H1 (cell line): ENCODE results near the gene BBS9. TPM values are rescaled to one million over a fixed set of nuclear protein-coding genes. Genes with fewer than 3 reads are reported as not detected.

Experiments
- CBX5 ChIP-seq: fragments of 300-800, 300-1000 bp; sonication (generic); IDR thresholded peaks from 2 replicates; pipeline ENCODE4 v1.7.1; 2016; ENCODE audit warnings: antibody characterized with exemption, low read length, low read depth
- JUN ChIP-seq: IDR thresholded peaks from 2 replicates; pipeline ENCODE4 v1.6.1; 2011; ENCODE audit warnings: low read depth, mild to moderate bottlenecking, improper control_type of control experiment, low read length
- MAX ChIP-seq: IDR thresholded peaks from 2 replicates; pipeline ENCODE4 v1.6.1; 2012; ENCODE audit warnings: inconsistent platforms
- RFX5 ChIP-seq: IDR thresholded peaks from 2 replicates; pipeline ENCODE4 v1.6.1; 2011; ENCODE audit warnings: low read depth, low read length, improper control_type of control experiment, borderline replicate concordance
- polyA plus RNA-seq, 7 experiments: library from polyadenylated mRNA; depleted of rRNA in 3 of 7; stranded (reverse) in 5 of 7; unstranded in 2 of 7; fragments of >200 nt in 5 of 7; fragments of 200-250 nt in 2 of 7; gene quantifications; 1 replicate in 5 of 7; 2 replicates in 1 of 7; 4 replicates in 1 of 7; pipeline versions ENCODE4 v1.2.1 to v1.2.3, GENCODE V29; 2011 to 2013; ENCODE audit warnings: missing spikeins in 2 of 7, mixed read lengths in 2 of 7
- total RNA-seq: library from RNA; stranded (reverse); fragmentation: NEBNext Ultra II Directional; extraction: Animal tissue kit (Norgen Biotek cat#: 25700); gene quantifications from 2 replicates; pipeline ENCODE4 v1.2.1, GENCODE V29; 2021

The BBS9 gene
- total and polyA plus RNA-seq, 2 of the 8 experiments (the other 6 are each of a cell fraction or from before 2014, with no cell fraction given): 22.3 to 37.0 TPM

GRCh38 chr7:33535989-33536388, 406.6 kb downstream of the BBS9 start (continued):
- no peak for TF ChIP-seq MAX
- no peak for TF ChIP-seq RFX5
- TF ChIP-seq CBX5: no peak
- no peak for TF ChIP-seq JUN
- TF ChIP-seq, all 59 proteins: peak for 0
